Motor neuron (in vitro differentiated cells): ENCODE measurements around the gene FBXL19. TPM values are rescaled to one million over a fixed set of nuclear protein-coding genes. Genes with fewer than 3 reads are reported as not detected.

ENCODE experiments used
- ATAC-seq, 8 experiments: fragments of 200-7000 bp; cut with Tn5 transposase; replicated peaks in 6 of 8; 2 replicates each; pipeline ENCODE4 v1.8.0; 2021; ENCODE audit warnings: mild to moderate bottlenecking in 8 of 8, moderate library complexity in 8 of 8
- H3K27ac ChIP-seq, 2 donors: fragments of 250-450 bp; sonication (Bioruptor Pico); 2 replicates each; pipeline ENCODE4 v1.9.0; 2021; ENCODE audit warnings: antibody characterized with exemption in 2 of 2, mild to moderate bottlenecking in 2 of 2, moderate library complexity in 1 of 2
- H3K4me1 ChIP-seq, 2 donors: fragments of 250-450 bp; sonication (Bioruptor Pico); replicated peaks in 1 of 2; 2 replicates each; pipeline ENCODE4 v1.6.1; 2021; ENCODE audit warnings: antibody characterized with exemption in 2 of 2, mild to moderate bottlenecking in 2 of 2, moderate library complexity in 1 of 2
- H3K4me3 ChIP-seq, 5 donors: fragments of 250-450 bp; sonication (Bioruptor Pico); 2 replicates each; pipeline ENCODE4 v1.9.0; 2021; ENCODE audit warnings: antibody characterized with exemption in 5 of 5, mild to moderate bottlenecking in 5 of 5, moderate library complexity in 4 of 5
- WGBS, 10 experiments: fragments of 450-650 bp; shearing (Covaris generic); methylation state at CpG; one replicate each; pipeline ENCODE4 v1.0.0; 2022; 5-methylcytosine and 5-hydroxymethylcytosine counted together
- in situ Hi-C, 9 experiments: fragments of 400-800 bp; cut with MboI; loops; one replicate each; pipeline ENCODE4 v1.15.0; 2021; ENCODE audit warnings: low sequenced_read_pairs in 9 of 9, low pct_unique_long_range_greater_than_20kb in 2 of 9; ENCODE audit not compliant: unreplicated experiment in 9 of 9
- total RNA-seq, 8 experiments: library from RNA; unstranded; fragments of 300-600 nt; gene quantifications; 2 replicates each; pipeline versions ENCODE4 v1.2.3 to v1.2.4, GENCODE V29; 2022

Gene FBXL19, protein sequence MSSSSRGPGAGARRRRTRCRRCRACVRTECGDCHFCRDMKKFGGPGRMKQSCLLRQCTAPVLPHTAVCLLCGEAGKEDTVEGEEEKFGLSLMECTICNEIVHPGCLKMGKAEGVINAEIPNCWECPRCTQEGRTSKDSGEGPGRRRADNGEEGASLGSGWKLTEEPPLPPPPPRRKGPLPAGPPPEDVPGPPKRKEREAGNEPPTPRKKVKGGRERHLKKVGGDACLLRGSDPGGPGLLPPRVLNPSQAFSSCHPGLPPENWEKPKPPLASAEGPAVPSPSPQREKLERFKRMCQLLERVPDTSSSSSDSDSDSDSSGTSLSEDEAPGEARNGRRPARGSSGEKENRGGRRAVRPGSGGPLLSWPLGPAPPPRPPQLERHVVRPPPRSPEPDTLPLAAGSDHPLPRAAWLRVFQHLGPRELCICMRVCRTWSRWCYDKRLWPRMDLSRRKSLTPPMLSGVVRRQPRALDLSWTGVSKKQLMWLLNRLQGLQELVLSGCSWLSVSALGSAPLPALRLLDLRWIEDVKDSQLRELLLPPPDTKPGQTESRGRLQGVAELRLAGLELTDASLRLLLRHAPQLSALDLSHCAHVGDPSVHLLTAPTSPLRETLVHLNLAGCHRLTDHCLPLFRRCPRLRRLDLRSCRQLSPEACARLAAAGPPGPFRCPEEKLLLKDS
- total RNA-seq = 10 to 100 TPM; 10.4 to 49.8 (median 31.4) TPM

GRCh38 chr16:30923554-30924075, at the start of gene FBXL19:
Gene FBXL19 (plus strand): TSS chr16:30923572. CDS start chr16:30925755, 2,183 bp downstream.
- no CpG with 5 or more reads among the region's 31 CpGs for WGBS, 10 experiments
- Histone ChIP-seq H3K4me1 (peaks cover 4 to 6% of the 10 kb centered on the region in 2 donors), H3K27ac (peak within 1 kb of the TSS; percentile 95 to 97), H3K4me3 (peak within 1 kb of the TSS; percentile 56 to 79 (median 59))
- in situ Hi-C loops = no loop called here
- no peak for ATAC-seq

DNA sequence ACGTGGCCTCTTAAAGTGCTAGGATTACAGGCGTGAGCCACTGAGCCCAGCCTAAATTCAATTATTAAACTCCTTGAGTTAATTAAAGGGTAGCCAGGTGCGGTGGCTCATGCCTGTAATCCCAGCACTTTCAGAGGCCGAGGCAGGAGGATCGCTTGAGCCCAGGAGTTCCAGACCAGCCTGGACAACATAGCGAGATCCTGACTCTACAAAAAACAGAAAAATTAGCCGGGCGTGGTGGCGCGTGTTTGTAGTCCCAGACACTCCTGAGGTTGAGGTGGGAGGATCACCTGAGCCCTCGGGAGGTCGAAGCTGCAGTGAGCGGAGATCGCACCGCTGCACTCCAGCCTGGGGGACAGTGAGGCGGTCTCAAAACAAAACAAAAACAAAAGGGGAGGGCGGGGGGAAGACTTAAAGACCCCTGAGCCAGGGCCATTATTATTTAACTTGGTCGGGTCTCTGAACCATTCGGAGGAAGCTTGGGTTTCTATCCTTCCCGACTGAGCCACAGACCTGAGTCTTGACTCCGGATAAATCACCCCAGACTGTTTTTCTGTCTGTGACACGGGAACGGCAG, 49.0 kb upstream of the FBXL19 start:
- in situ Hi-C loops = no loop called here
- ATAC-seq = no peak

GRCh38 chr16:30874821-30875717, 48.3 kb upstream of the FBXL19 start:
- peak overlapping the region; percentile 92 to 96 for H3K27ac ChIP-seq
- in situ Hi-C loops = loop anchor here in 2 of 9 experiments (25.0 kb wide), 1 partner anchor 88 kb away; the partner anchor contains the start of gene ZNF629 (in 2 of the 2)
- peaks cover 13 to 15% of the 10 kb centered on the region in 2 donors for H3K4me1 ChIP-seq
- 0 to 11% (median 0%) methylated on average over 1 to 21 of the region's 85 CpGs; no CpG with 5 or more reads in 3 of the 10 experiments for WGBS, 10 experiments
- peak overlapping the region; percentile 72 to 88 (median 78) for H3K4me3 ChIP-seq
- ATAC-seq = peak; percentile 94 to 97 (median 96)

More for the DNA sequence above, 49.0 kb upstream of the FBXL19 start:
- Histone ChIP-seq H3K27ac (peak overlapping the region; percentile 92 to 96), H3K4me1 (peaks cover 13 to 15% of the 10 kb centered on the region in 2 donors), H3K4me3 (peak overlapping the region; percentile 72 to 88 (median 78))
- WGBS, 10 experiments = 0 to 77% (median 34%) methylated on average over 1 to 10 of the region's 23 CpGs; no CpG with 5 or more reads in 2 of the 10 experiments

- no peak for ATAC-seq
- H3K4me1 ChIP-seq = peaks cover 13 to 15% of the 10 kb centered on the region in 2 donors
- peak overlapping the region; percentile 92 to 96 for H3K27ac ChIP-seq
- WGBS, 10 experiments = 0 to 20% (median 7%) methylated on average over 2 to 10 of the region's 12 CpGs; no CpG with 5 or more reads in 2 of the 10 experiments
- in situ Hi-C loops = loop anchor here in 2 of 9 experiments (25.0 kb wide), 1 partner anchor 89 kb away; the partner anchor contains the start of gene ZNF629 (in 2 of the 2)
- peak overlapping the region; percentile 72 to 88 (median 78) for H3K4me3 ChIP-seq
These were observed 47.2 kb upstream of the FBXL19 start for GRCh38 chr16:30875871-30876801.

DNA sequence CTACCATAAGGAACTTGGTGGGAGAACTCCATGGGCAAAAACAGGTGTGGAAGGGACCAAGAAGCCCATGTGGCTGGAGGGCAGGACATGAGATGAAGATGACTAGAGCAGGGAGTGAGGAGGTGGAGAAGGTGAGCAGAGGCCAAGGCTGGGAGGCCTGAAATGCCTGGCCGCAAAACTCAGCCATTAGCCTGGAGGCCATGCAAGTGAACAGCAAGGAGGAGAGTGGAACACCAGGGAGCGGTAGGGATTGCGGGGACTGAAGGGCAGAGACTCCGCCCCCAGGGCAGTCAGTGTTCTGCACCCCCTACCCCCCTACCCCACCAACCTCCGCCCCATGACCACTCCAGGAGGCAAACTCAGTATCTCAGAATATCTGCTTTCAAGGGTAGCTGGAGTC, 46.5 kb upstream of the FBXL19 start:
- Histone ChIP-seq H3K27ac (peak overlapping the region; percentile 92 to 96), H3K4me1 (peaks cover 13 to 15% of the 10 kb centered on the region in 2 donors), H3K4me3 (peak overlapping the region; percentile 72 to 88 (median 78))
- WGBS, 10 experiments = 40 to 100% methylated on average over 1 of the region's 5 CpGs; no CpG with 5 or more reads in 8 of the 10 experiments
- in situ Hi-C loops = loop anchor here in 2 of 9 experiments (25.0 kb wide), 1 partner anchor 90 kb away; the partner anchor contains the start of gene ZNF629 (in 2 of the 2)
- ATAC-seq = no peak

DNA sequence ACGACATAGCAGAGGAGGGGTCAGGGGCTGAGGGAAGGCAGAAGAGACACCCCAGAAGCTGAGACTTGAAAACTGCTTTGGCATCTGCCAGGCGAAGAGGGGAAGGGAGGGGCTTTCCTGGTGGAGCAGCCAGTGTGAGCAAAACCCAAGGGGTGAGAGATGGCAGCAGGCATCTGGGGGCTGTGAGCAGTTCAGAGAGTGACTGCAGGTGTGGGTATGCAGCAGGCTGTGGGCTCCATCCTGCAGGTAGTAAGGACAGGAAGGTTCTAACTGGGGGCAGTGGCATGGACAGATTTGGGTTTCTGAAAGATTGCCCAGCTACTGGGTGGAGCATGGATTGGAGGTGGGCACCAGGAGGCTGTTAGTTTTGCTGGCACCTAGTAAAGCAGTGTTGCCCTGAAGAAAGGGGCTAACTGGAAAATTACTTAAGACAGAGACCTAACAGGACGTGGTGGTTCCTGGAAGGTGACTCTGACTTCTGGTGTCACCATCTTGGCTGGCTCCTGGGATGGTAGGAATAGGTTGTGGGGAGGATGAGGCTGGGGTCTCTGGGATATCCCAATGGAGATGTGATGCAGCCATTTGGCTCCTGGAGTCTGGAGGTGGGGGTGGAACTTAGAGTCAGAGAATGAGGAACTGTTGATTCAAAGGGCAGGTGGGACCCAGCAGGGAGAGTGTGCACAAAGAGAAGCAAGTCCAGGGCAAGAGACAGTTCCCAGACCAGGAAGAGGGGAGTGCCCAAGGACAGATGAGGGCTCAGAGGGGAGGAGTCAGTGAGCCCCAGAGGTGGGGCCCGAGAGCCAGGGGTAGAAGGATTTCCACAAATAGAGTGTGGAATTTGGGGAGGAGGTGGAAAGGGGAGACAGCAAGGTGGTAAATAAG, 40.7 kb upstream of the FBXL19 start:
- in situ Hi-C loops = loop anchor here in 2 of 9 experiments (25.0 kb wide), 1 partner anchor 95 kb away; the partner anchor contains the start of gene ZNF629 (in 2 of the 2)
- ATAC-seq = peak in 1 of 8 experiments; percentile 24
- no peak overlapping the region for H3K4me3 ChIP-seq
- H3K4me1 ChIP-seq = no peaks in the 10 kb centered on the region
- no peak overlapping the region for H3K27ac ChIP-seq
- 0 to 75% (median 59%) methylated on average over 1 of the region's 4 CpGs; no CpG with 5 or more reads in 6 of the 10 experiments for WGBS, 10 experiments

- whole genome bisulfite sequencing, 10 experiments = 37 to 100% (median 94%) methylated on average over 1 to 3 of the region's 3 CpGs; no CpG with 5 or more reads in 3 of the 10 experiments
- H3K27ac ChIP-seq = no peak overlapping the region
- H3K4me3 ChIP-seq = no peak overlapping the region
These were observed 38.6 kb upstream of the FBXL19 start for GRCh38 chr16:30884760-30885159.

DNA sequence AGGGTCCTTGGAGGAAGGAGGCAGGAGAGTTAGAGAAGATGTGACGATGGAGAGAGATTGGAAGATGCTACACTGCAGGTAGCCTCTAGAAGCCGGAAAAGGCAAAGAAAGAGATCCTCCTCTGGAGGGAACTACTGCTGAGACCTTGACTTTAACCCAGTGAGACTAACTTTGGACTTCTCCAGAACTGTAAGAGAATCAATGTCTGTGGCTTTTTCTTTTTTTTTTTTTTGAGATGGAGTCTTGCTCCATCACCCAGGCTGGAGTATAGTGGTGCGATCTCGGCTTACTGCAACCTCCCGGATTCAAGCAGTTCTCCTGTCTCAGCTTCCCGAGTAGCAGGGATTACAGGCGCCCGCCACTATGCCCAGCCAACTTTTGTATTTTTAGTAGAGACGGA, 38.2 kb upstream of the FBXL19 start:
- no peak for ATAC-seq
- in situ Hi-C loops = loop anchor here in 2 of 9 experiments (25.0 kb wide), 1 partner anchor 98 kb away; the partner anchor contains the start of gene ZNF629 (in 2 of the 2)
- 64 to 100% (median 86%) methylated on average over 1 to 6 of the region's 9 CpGs; no CpG with 5 or more reads in 2 of the 10 experiments for WGBS, 10 experiments
- Histone ChIP-seq H3K4me3 (no peak overlapping the region), H3K27ac (no peak overlapping the region), H3K4me1 (no peaks in the 10 kb centered on the region)

More at GRCh38 chr16:30884760-30885159, 38.6 kb upstream of the FBXL19 start:
- in situ Hi-C loops = loop anchor here in 2 of 9 experiments (25.0 kb wide), 1 partner anchor 97 kb away; the partner anchor contains the start of gene ZNF629 (in 2 of the 2)
- peak in 1 of 8 experiments; percentile 35 for ATAC-seq
- no peaks in the 10 kb centered on the region for H3K4me1 ChIP-seq

- WGBS, 10 experiments = 80 to 100% (median 92%) methylated on average over 1 of the region's 1 CpG; no CpG with 5 or more reads in 6 of the 10 experiments
- H3K27ac ChIP-seq = no peak overlapping the region
- in situ Hi-C loops = loop anchor here in 2 of 9 experiments (25.0 kb wide), 1 partner anchor 99 kb away; the partner anchor contains the start of gene ZNF629 (in 2 of the 2)
- peak in 1 of 8 experiments; percentile 19 for ATAC-seq
- H3K4me1 ChIP-seq = no peaks in the 10 kb centered on the region
- no peak overlapping the region for H3K4me3 ChIP-seq
These were observed 37.2 kb upstream of the FBXL19 start for GRCh38 chr16:30886145-30886544.

DNA sequence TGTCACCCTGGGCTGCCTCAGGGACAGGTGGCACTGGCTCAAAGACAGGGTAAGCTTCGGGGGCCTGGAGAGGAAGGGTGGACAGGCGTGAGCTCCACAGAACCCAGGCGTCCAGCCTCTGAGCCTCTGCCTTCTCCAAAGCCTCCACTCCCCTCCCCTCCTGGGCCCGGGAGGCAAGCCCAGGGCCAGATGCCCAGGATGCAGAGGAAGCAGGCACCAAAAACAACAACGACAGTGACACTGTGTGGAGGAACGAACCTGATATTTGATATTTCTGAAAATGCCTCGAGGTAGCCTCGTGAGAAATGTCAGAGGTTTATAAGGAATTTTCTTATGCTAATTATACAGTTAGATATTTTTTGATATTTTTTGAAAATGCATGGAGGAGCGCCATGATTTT, 35.4 kb upstream of the FBXL19 start:
- in situ Hi-C loops = loop anchor here in 2 of 9 experiments (25.0 kb wide), 1 partner anchor 101 kb away; the partner anchor contains the start of gene ZNF629 (in 2 of the 2)
- WGBS, 10 experiments = 51 to 100% (median 85%) methylated on average over 1 to 7 of the region's 9 CpGs; no CpG with 5 or more reads in 3 of the 10 experiments
- Histone ChIP-seq H3K27ac (no peak overlapping the region), H3K4me3 (no peak overlapping the region), H3K4me1 (peaks cover 6% of the 10 kb centered on the region in 2 donors)
- ATAC-seq = no peak
